GM23338 (cell line): ENCODE measurements around the gene PARVA.

ENCODE experiments used
- CREB1 ChIP-seq: fragments of 250-450 bp; sonication (Bioruptor Pico); IDR thresholded peaks from 2 replicates; pipeline ENCODE4 v1.5.0; 2020; ENCODE audit warnings: low read depth, mild to moderate bottlenecking, moderate library complexity
- ETS1 ChIP-seq: IDR thresholded peaks from 2 replicates; pipeline ENCODE4 v1.6.1; 2016; ENCODE audit warnings: antibody characterized with exemption
- EZH2 ChIP-seq: fragments of 200-600 bp; sonication (generic); IDR thresholded peaks from one replicate; pipeline ENCODE4 v1.8.0; 2017; ENCODE audit warnings: antibody characterized with exemption, mild to moderate bottlenecking, low read depth; ENCODE audit not compliant: unreplicated experiment
- EZH2phosphoT487 ChIP-seq: fragments of 200-600 bp; sonication (generic); IDR thresholded peaks from one replicate; pipeline ENCODE4 v1.8.1; 2018; ENCODE audit warnings: antibody characterized with exemption; ENCODE audit not compliant: unreplicated experiment
- JUNB ChIP-seq: IDR thresholded peaks from one replicate; pipeline ENCODE4 v1.6.1; 2016; ENCODE audit warnings: antibody characterized with exemption; ENCODE audit not compliant: unreplicated experiment
- NANOG ChIP-seq: IDR thresholded peaks from 2 replicates; pipeline ENCODE4 v1.6.1; 2016; ENCODE audit warnings: antibody characterized with exemption, borderline replicate concordance
- POLR2AphosphoS5 ChIP-seq: IDR thresholded peaks from 2 replicates; pipeline ENCODE4 v1.6.1; 2016; ENCODE audit warnings: antibody characterized with exemption, low read depth
- STAT1 ChIP-seq: IDR thresholded peaks from one replicate; pipeline ENCODE4 v1.6.1; 2016; ENCODE audit warnings: antibody characterized with exemption; ENCODE audit not compliant: unreplicated experiment
- ZNF114 ChIP-seq: fragments of 250-450 bp; sonication (Bioruptor Pico); IDR thresholded peaks from 2 replicates; pipeline ENCODE4 v1.5.0; 2020; ENCODE audit warnings: mild to moderate bottlenecking, moderate library complexity
- TF ChIP-seq, protein P1 (sequence below): IDR thresholded peaks from one replicate; pipeline ENCODE4 v1.6.1; 2018; ENCODE audit warnings: antibody characterized with exemption; ENCODE audit not compliant: unreplicated experiment
- TF ChIP-seq, protein P2 (sequence below), 2 experiments: fragments of 200-600 bp in 1 of 2; sonication (generic) in 1 of 2; conservative IDR thresholded peaks; 2 replicates each; pipeline versions ENCODE4 v1.5.1 to v1.6.1; 2016 to 2017; ENCODE audit warnings: antibody characterized with exemption in 2 of 2, low read depth in 2 of 2, mild to moderate bottlenecking in 2 of 2, moderate library complexity in 1 of 2
- TF ChIP-seq, protein P3 (sequence below): fragments of 250-450 bp; sonication (Bioruptor Pico); IDR thresholded peaks from 2 replicates; pipeline ENCODE4 v1.5.0; 2020; ENCODE audit warnings: mild to moderate bottlenecking, moderate library complexity

- TF ChIP-seq, protein P1, sequence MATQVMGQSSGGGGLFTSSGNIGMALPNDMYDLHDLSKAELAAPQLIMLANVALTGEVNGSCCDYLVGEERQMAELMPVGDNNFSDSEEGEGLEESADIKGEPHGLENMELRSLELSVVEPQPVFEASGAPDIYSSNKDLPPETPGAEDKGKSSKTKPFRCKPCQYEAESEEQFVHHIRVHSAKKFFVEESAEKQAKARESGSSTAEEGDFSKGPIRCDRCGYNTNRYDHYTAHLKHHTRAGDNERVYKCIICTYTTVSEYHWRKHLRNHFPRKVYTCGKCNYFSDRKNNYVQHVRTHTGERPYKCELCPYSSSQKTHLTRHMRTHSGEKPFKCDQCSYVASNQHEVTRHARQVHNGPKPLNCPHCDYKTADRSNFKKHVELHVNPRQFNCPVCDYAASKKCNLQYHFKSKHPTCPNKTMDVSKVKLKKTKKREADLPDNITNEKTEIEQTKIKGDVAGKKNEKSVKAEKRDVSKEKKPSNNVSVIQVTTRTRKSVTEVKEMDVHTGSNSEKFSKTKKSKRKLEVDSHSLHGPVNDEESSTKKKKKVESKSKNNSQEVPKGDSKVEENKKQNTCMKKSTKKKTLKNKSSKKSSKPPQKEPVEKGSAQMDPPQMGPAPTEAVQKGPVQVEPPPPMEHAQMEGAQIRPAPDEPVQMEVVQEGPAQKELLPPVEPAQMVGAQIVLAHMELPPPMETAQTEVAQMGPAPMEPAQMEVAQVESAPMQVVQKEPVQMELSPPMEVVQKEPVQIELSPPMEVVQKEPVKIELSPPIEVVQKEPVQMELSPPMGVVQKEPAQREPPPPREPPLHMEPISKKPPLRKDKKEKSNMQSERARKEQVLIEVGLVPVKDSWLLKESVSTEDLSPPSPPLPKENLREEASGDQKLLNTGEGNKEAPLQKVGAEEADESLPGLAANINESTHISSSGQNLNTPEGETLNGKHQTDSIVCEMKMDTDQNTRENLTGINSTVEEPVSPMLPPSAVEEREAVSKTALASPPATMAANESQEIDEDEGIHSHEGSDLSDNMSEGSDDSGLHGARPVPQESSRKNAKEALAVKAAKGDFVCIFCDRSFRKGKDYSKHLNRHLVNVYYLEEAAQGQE: no peak
- TF ChIP-seq, protein P2, sequence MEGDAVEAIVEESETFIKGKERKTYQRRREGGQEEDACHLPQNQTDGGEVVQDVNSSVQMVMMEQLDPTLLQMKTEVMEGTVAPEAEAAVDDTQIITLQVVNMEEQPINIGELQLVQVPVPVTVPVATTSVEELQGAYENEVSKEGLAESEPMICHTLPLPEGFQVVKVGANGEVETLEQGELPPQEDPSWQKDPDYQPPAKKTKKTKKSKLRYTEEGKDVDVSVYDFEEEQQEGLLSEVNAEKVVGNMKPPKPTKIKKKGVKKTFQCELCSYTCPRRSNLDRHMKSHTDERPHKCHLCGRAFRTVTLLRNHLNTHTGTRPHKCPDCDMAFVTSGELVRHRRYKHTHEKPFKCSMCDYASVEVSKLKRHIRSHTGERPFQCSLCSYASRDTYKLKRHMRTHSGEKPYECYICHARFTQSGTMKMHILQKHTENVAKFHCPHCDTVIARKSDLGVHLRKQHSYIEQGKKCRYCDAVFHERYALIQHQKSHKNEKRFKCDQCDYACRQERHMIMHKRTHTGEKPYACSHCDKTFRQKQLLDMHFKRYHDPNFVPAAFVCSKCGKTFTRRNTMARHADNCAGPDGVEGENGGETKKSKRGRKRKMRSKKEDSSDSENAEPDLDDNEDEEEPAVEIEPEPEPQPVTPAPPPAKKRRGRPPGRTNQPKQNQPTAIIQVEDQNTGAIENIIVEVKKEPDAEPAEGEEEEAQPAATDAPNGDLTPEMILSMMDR (conservative IDR thresholded peaks at IDR 0.05; ENCODE audit: low read depth in 2 of 2): no peak
- no peak for TF ChIP-seq POLR2AphosphoS5
- no peak for TF ChIP-seq EZH2phosphoT487
- no peak for TF ChIP-seq EZH2
- TF ChIP-seq CREB1 (CRISPR knock-in tag): no peak
- TF ChIP-seq ETS1: no peak
- TF ChIP-seq NANOG: no peak
- TF ChIP-seq, protein P3, sequence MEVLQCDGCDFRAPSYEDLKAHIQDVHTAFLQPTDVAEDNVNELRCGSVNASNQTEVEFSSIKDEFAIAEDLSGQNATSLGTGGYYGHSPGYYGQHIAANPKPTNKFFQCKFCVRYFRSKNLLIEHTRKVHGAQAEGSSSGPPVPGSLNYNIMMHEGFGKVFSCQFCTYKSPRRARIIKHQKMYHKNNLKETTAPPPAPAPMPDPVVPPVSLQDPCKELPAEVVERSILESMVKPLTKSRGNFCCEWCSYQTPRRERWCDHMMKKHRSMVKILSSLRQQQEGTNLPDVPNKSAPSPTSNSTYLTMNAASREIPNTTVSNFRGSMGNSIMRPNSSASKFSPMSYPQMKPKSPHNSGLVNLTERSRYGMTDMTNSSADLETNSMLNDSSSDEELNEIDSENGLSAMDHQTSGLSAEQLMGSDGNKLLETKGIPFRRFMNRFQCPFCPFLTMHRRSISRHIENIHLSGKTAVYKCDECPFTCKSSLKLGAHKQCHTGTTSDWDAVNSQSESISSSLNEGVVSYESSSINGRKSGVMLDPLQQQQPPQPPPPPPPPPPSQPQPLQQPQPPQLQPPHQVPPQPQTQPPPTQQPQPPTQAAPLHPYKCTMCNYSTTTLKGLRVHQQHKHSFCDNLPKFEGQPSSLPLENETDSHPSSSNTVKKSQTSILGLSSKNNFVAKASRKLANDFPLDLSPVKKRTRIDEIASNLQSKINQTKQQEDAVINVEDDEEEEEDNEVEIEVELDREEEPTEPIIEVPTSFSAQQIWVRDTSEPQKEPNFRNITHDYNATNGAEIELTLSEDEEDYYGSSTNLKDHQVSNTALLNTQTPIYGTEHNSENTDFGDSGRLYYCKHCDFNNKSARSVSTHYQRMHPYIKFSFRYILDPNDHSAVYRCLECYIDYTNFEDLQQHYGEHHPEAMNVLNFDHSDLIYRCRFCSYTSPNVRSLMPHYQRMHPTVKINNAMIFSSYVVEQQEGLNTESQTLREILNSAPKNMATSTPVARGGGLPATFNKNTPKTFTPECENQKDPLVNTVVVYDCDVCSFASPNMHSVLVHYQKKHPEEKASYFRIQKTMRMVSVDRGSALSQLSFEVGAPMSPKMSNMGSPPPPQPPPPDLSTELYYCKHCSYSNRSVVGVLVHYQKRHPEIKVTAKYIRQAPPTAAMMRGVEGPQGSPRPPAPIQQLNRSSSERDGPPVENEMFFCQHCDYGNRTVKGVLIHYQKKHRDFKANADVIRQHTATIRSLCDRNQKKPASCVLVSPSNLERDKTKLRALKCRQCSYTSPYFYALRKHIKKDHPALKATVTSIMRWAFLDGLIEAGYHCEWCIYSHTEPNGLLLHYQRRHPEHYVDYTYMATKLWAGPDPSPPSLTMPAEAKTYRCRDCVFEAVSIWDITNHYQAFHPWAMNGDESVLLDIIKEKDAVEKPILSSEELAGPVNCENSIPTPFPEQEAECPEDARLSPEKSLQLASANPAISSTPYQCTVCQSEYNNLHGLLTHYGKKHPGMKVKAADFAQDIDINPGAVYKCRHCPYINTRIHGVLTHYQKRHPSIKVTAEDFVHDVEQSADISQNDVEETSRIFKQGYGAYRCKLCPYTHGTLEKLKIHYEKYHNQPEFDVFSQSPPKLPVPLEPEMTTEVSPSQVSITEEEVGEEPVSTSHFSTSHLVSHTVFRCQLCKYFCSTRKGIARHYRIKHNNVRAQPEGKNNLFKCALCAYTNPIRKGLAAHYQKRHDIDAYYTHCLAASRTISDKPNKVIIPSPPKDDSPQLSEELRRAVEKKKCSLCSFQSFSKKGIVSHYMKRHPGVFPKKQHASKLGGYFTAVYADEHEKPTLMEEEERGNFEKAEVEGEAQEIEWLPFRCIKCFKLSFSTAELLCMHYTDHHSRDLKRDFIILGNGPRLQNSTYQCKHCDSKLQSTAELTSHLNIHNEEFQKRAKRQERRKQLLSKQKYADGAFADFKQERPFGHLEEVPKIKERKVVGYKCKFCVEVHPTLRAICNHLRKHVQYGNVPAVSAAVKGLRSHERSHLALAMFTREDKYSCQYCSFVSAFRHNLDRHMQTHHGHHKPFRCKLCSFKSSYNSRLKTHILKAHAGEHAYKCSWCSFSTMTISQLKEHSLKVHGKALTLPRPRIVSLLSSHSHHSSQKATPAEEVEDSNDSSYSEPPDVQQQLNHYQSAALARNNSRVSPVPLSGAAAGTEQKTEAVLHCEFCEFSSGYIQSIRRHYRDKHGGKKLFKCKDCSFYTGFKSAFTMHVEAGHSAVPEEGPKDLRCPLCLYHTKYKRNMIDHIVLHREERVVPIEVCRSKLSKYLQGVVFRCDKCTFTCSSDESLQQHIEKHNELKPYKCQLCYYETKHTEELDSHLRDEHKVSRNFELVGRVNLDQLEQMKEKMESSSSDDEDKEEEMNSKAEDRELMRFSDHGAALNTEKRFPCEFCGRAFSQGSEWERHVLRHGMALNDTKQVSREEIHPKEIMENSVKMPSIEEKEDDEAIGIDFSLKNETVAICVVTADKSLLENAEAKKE: no peak
- no peak for TF ChIP-seq JUNB
- TF ChIP-seq ZNF114 (CRISPR knock-in tag): no peak
- TF ChIP-seq STAT1: no peak
Measured at GRCh38 chr11:12397931-12398334, 20.6 kb downstream of the PARVA start.
